Suprapubic skin (tissue), 4 donors: ENCODE results near the gene FMN1. TPM values are rescaled to one million over a fixed set of nuclear protein-coding genes. Genes with fewer than 3 reads are reported as not detected.

ENCODE experiments used
- DNase-seq, 2 donors: peaks; one replicate each; pipeline ENCODE4 v3.0.0-alpha.2; 2019; ENCODE audit warnings: low spot score in 2 of 2
- H3K27ac ChIP-seq: fragments of 200-600 bp; sonication (generic); one replicate; pipeline ENCODE4 v1.5.1; 2019
- H3K27me3 ChIP-seq: fragments of 200-600 bp; sonication (generic); one replicate; pipeline ENCODE4 v1.5.1; 2019
- H3K36me3 ChIP-seq: fragments of 200-600 bp; sonication (generic); one replicate; pipeline ENCODE4 v1.5.1; 2019
- H3K4me1 ChIP-seq: fragments of 200-600 bp; sonication (generic); one replicate; pipeline ENCODE4 v1.5.1; 2019
- H3K4me3 ChIP-seq: fragments of 200-600 bp; sonication (generic); one replicate; pipeline ENCODE4 v1.5.1; 2019; ENCODE audit warnings: mild to moderate bottlenecking
- H3K9me3 ChIP-seq: fragments of 200-600 bp; sonication (generic); one replicate; pipeline ENCODE4 v1.5.1; 2019
- EP300 ChIP-seq: sonication (generic); formaldehyde crosslinking; IDR thresholded peaks from one replicate; pipeline ENCODE4 v1.6.1; 2017; ENCODE audit warnings: antibody characterized with exemption
- POLR2A ChIP-seq, 2 donors: fragments of 450-650 bp; IDR thresholded peaks; one replicate each; pipeline ENCODE4 v1.6.1; 2017; ENCODE audit warnings: antibody characterized with exemption in 2 of 2, mild to moderate bottlenecking in 2 of 2, moderate library complexity in 2 of 2
- POLR2AphosphoS5 ChIP-seq, 3 donors: sonication (generic); formaldehyde crosslinking; IDR thresholded peaks; one replicate each; pipeline ENCODE4 v1.6.1; 2017; ENCODE audit warnings: antibody characterized with exemption in 3 of 3
- whole genome bisulfite sequencing: methylation state at CpG from one replicate; pipeline ENCODE4 v1.1.5; 2018; 5-methylcytosine and 5-hydroxymethylcytosine counted together
- total RNA-seq, 4 donors: library from RNA; depleted of rRNA; stranded (reverse); fragments of >200 nt; gene quantifications; one replicate each; pipeline ENCODE4 v1.1.0, GENCODE V29; 2016
- TF ChIP-seq, protein P1 (sequence below), 2 donors: fragments of 200-600 bp in 1 of 2; fragments of 450-650 bp in 1 of 2; sonication (generic) in 1 of 2; IDR thresholded peaks; one replicate each; pipeline ENCODE4 v1.5.1; 2016 to 2019; ENCODE audit warnings: antibody characterized with exemption in 2 of 2, mild to moderate bottlenecking in 1 of 2, moderate library complexity in 1 of 2

Gene FMN1
- total RNA-seq, 4 donors from 2014 or later, result 19.8 to 47.3 (median 33.1) TPM

DNA sequence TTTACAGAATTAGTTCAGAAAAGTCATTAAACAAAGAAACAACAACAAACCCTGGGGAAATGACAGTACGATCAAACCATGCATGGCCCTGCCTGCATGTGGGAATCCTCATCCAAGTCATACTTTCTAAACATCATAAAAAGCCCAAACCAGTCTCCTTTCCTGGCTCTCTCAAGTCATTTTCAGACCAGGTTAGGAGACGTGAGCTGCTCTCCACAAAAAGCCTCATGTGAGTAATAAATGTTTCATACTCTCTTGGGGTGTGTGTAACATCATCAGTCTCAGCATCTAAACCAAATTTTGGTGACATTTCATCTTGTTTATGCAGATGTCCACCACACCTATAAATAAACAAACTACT is 457.8 kb downstream of the FMN1 start:
- Histone ChIP-seq H3K27ac (no peak overlapping the region), H3K4me3 (no peak overlapping the region), H3K9me3 (no peaks in the 10 kb centered on the region), H3K36me3 (no peaks in the 10 kb centered on the region), H3K4me1 (no peaks in the 10 kb centered on the region), H3K27me3 (no peaks in the 10 kb centered on the region)
- TF ChIP-seq, protein P1, sequence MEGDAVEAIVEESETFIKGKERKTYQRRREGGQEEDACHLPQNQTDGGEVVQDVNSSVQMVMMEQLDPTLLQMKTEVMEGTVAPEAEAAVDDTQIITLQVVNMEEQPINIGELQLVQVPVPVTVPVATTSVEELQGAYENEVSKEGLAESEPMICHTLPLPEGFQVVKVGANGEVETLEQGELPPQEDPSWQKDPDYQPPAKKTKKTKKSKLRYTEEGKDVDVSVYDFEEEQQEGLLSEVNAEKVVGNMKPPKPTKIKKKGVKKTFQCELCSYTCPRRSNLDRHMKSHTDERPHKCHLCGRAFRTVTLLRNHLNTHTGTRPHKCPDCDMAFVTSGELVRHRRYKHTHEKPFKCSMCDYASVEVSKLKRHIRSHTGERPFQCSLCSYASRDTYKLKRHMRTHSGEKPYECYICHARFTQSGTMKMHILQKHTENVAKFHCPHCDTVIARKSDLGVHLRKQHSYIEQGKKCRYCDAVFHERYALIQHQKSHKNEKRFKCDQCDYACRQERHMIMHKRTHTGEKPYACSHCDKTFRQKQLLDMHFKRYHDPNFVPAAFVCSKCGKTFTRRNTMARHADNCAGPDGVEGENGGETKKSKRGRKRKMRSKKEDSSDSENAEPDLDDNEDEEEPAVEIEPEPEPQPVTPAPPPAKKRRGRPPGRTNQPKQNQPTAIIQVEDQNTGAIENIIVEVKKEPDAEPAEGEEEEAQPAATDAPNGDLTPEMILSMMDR (IDR thresholded peaks at IDR 0.05), result no peak
- TF ChIP-seq POLR2AphosphoS5 (IDR thresholded peaks at IDR 0.05) (no peak), POLR2A (IDR thresholded peaks at IDR 0.05) (no peak), EP300 (no peak)
- no peak for DNase-seq
- 58% methylated on average over 2 of the region's 2 CpGs for WGBS

DNA sequence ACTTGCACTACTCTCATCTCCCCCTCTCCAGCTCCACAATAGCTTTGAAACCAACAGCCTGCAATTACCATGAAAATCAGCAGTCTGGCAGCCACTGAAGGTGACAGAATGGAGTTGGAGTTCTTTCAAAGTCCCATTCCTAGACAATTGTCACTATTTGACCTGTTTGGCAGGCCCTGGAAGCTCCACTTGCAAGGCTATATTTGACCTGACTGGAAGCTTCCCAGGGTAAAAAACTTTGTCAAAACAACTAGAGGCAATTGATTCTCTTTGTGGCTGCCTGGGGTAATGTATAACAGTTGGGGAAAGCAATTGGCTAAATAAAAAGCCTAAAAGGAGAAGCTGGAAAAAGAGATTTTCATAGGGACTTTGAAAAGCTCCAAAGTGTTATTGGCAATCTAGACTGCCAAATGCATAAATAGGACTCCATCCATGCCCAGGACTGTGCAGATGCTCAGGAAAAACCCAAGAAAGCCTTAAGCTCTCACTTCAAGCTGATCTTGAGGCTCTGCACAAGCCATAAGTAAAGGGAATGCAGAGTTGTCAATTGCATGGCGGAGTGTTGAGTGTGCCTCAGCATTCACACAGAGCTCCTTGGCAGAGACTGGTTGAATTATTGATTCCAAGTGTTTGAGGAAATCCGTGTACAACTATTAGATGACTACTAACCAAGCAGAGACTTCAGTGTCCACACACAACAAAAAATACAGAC is 458.4 kb downstream of the FMN1 start:
- Histone ChIP-seq H3K9me3 (no peaks in the 10 kb centered on the region), H3K27ac (no peak overlapping the region), H3K36me3 (no peaks in the 10 kb centered on the region), H3K27me3 (no peaks in the 10 kb centered on the region), H3K4me3 (no peak overlapping the region), H3K4me1 (no peaks in the 10 kb centered on the region)
- TF ChIP-seq EP300 (no peak), POLR2AphosphoS5 (IDR thresholded peaks at IDR 0.05) (no peak), POLR2A (IDR thresholded peaks at IDR 0.05) (no peak)
- TF ChIP-seq, protein P1 (IDR thresholded peaks at IDR 0.05), result no peak
- 59% methylated on average over 2 of the region's 2 CpGs for WGBS
- no peak for DNase-seq

GRCh38 chr15:32733281-32733680 is 461.2 kb downstream of the FMN1 start:
- TF ChIP-seq, protein P1 (IDR thresholded peaks at IDR 0.05), result no peak
- TF ChIP-seq POLR2A (IDR thresholded peaks at IDR 0.05), result no peak
- no peak for TF ChIP-seq POLR2AphosphoS5 (IDR thresholded peaks at IDR 0.05)
- TF ChIP-seq EP300, result no peak
- Histone ChIP-seq H3K27ac (no peak overlapping the region), H3K4me1 (no peaks in the 10 kb centered on the region), H3K36me3 (no peaks in the 10 kb centered on the region), H3K9me3 (no peaks in the 10 kb centered on the region), H3K4me3 (no peak overlapping the region), H3K27me3 (no peaks in the 10 kb centered on the region)
- WGBS, result 89% methylated on average over 3 of the region's 3 CpGs
- no peak for DNase-seq

- H3K27me3 ChIP-seq, result no peaks in the 10 kb centered on the region
- no peak overlapping the region for H3K4me3 ChIP-seq
- H3K27ac ChIP-seq, result no peak overlapping the region
- TF ChIP-seq EP300 (no peak), POLR2A (IDR thresholded peaks at IDR 0.05) (no peak)
- WGBS, result 79% methylated on average over 6 of the region's 6 CpGs
- H3K9me3 ChIP-seq, result no peaks in the 10 kb centered on the region
- no peak for DNase-seq
- H3K4me1 ChIP-seq, result no peaks in the 10 kb centered on the region
- H3K36me3 ChIP-seq, result no peaks in the 10 kb centered on the region
Measured at GRCh38 chr15:32732574-32733157, 461.8 kb downstream of the FMN1 start.

- Histone ChIP-seq H3K4me3 (no peak overlapping the region), H3K36me3 (no peaks in the 10 kb centered on the region), H3K9me3 (no peaks in the 10 kb centered on the region), H3K27ac (no peak overlapping the region), H3K4me1 (no peaks in the 10 kb centered on the region), H3K27me3 (no peaks in the 10 kb centered on the region)
- WGBS, result 54% methylated on average over 24 of the region's 27 CpGs
- TF ChIP-seq POLR2A (IDR thresholded peaks at IDR 0.05), result no peak
- no peak for TF ChIP-seq POLR2AphosphoS5 (IDR thresholded peaks at IDR 0.05)
- TF ChIP-seq, protein P1 (IDR thresholded peaks at IDR 0.05), result no peak
- TF ChIP-seq EP300, result no peak
- no peak for DNase-seq
Measured at GRCh38 chr15:32730677-32731654, 463.5 kb downstream of the FMN1 start.
